Skeletal muscle tissue (tissue), 4 donors: Measurements from ENCODE around the gene CROCC2. TPM values are rescaled to one million over a fixed set of nuclear protein-coding genes. Genes with fewer than 3 reads are reported as not detected.

Experiments
- H3K27ac ChIP-seq: one replicate; pipeline ENCODE4 v1.7.0; 2013; ENCODE audit warnings: mild to moderate bottlenecking, low read depth, low read length, inconsistent platforms
- H3K27me3 ChIP-seq, 3 donors: one replicate each; pipeline ENCODE4 v1.7.0; 2013; ENCODE audit warnings: low read length in 3 of 3; ENCODE audit not compliant: control insufficient read depth in 3 of 3, insufficient read depth in 3 of 3
- H3K36me3 ChIP-seq, 3 donors: one replicate each; pipeline ENCODE4 v1.7.0; 2013; ENCODE audit warnings: low read length in 3 of 3; ENCODE audit not compliant: control insufficient read depth in 3 of 3, insufficient read depth in 3 of 3
- H3K4me1 ChIP-seq, 3 donors: one replicate each; pipeline ENCODE4 v1.7.0; 2013; ENCODE audit warnings: low read length in 3 of 3, mild to moderate bottlenecking in 3 of 3; ENCODE audit not compliant: control insufficient read depth in 3 of 3, insufficient read depth in 3 of 3
- H3K4me3 ChIP-seq, 3 donors: one replicate each; pipeline ENCODE4 v1.7.0; 2013; ENCODE audit warnings: low read length in 3 of 3
- H3K9ac ChIP-seq, 3 donors: one replicate each; pipeline ENCODE4 v1.7.0; 2013; ENCODE audit warnings: low read length in 3 of 3, mild to moderate bottlenecking in 3 of 3, moderate library complexity in 2 of 3, low read depth in 1 of 3
- H3K9me3 ChIP-seq, 3 donors: one replicate each; pipeline ENCODE4 v1.7.0; 2013; ENCODE audit warnings: low read length in 3 of 3; ENCODE audit not compliant: control insufficient read depth in 3 of 3
- total RNA-seq: library from RNA; depleted of rRNA; stranded (reverse); fragments of >200 nt; gene quantifications from one replicate; pipeline ENCODE4 v1.2.3, GENCODE V29; 2014
- donor health status: Osteomylitis.

Gene CROCC2
- total RNA-seq, 1 donor from 2014 or later = under 0.01 TPM

DNA sequence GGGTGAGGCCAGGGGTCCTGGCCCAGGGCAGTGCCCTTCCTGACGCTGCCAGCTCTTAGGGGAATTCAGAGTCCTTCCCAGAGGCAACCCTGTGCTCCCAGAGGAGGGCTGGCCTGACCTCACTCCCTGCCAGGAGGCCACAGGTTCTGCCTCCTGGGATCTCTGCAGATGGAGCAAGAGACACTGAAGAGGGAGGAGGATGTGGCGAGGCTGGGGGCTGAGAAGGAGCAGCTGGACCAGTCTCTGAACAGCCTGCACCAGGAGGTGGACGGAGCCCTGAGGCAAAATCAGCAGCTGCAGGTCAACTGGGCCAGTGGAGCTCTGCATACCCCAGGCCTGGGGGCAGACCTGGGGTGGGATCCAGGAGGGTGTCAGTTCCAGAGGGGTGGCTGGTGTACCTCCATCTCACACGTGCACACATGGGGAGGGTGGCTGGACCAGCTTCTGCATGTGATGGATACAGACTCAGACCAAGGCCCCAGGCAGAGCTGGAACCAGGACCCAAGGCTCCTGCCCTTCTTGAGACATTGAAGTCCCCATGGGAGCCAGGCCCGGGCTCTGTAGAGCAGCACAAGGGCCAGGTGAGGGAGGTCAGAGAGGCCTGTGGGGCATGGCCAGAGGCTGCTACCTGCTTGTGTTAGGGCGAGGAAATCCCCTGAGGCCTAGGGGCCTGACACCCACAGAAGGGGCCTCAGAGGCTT, 82.6 kb downstream of the CROCC2 start:
- H3K4me3 ChIP-seq = no peak overlapping the region
- H3K4me1 ChIP-seq = peaks cover 37 to 60% (median 51%) of the 10 kb centered on the region in 3 donors
- H3K9me3 ChIP-seq = no peaks in the 10 kb centered on the region
- H3K27me3 ChIP-seq = no peaks in the 10 kb centered on the region
- no peak overlapping the region for H3K27ac ChIP-seq
- no peak overlapping the region for H3K9ac ChIP-seq
- H3K36me3 ChIP-seq = no peaks in the 10 kb centered on the region

DNA sequence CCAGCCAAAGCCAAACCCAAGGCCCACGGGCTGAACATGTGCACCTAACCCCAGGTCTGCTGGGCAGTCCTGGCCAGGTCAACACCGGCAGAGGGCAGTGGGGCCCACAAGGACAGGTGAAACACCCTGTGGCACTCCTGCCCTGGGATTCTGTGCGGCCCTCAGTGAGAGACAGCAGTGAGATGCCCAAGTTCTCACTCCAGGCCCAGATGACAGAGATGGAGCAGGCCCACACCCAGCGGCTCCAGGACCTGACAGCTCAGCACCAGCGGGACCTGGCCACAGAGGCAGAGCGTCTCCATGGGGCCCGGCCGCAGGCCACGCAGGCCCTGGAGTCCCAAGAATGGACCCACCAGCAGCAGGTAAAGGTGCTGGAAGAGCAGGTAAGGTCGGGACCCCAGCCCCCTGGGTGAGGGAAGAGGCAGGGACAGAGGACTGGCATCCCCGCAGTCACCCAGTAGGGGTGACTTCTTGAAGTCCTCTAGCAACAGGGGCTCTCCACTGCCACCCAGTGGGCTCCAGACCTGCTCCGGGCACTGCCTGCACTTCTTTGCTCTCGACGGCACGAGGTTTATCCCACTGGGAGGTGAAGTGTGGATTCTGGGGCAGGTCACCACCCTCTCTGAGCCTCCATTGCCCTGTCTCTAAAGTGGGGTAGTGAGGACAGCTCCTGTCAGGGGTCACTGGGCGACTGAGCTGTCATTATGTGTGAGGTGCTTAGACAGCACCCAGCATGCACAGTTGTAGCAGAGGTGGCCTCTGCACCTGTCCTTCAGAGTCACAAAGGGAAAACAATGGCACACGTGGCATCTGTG, 83.5 kb downstream of the CROCC2 start:
- H3K9me3 ChIP-seq = no peaks in the 10 kb centered on the region
- no peaks in the 10 kb centered on the region for H3K36me3 ChIP-seq
- no peak overlapping the region for H3K27ac ChIP-seq
- H3K27me3 ChIP-seq = no peaks in the 10 kb centered on the region
- H3K4me3 ChIP-seq = no peak overlapping the region
- no peak overlapping the region for H3K9ac ChIP-seq
- peaks cover 39 to 69% (median 54%) of the 10 kb centered on the region in 3 donors for H3K4me1 ChIP-seq

DNA sequence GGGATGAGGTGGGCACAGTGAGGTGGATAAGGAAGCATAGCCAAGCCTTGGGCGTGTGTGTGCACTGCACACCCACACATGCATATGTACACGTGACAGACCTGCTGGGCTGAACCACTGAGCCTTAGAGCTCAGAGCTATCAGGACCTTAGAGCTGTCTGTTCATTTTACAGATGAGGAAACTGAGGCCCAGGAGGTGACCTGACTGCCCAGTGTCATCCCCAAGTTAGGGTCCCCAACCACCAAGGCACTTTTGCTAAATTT, 84.1 kb downstream of the CROCC2 start:
- Histone ChIP-seq H3K4me1 (peaks cover 43 to 75% (median 56%) of the 10 kb centered on the region in 3 donors), H3K27ac (no peak overlapping the region), H3K9me3 (no peaks in the 10 kb centered on the region), H3K27me3 (no peaks in the 10 kb centered on the region), H3K4me3 (no peak overlapping the region), H3K9ac (no peak overlapping the region), H3K36me3 (no peaks in the 10 kb centered on the region)

DNA sequence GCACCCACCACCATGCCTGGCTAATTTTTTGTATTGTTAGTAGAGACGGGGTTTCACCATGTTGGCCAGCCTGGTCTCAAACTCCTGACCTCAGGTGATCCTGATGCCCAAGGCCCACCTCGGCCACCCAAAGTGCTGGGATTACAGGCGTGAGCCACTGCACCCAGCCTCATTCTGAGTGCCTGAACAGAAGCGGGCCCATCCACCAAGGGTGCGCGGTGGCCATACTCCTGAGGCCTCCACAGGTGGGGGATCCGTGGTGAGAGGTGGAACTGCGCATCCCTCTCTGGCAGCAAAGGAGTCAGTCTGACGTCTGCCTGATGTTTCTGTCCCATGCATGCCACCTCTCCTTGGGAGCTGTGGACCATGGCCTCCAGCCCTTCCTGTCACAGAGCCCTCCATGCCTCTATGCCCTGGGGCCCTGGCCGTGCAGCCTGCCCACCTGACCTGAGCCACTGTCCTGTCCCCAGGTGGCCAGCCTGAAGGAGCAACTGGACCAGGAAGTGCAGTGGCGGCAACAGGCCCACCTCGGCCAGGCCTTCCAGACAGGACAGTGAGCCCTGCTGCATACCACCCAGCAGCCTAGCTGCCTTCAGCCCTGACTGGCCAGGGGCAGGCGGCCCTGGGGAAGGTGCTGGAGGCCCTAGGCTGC, 84.7 kb downstream of the CROCC2 start:
- Histone ChIP-seq H3K9ac (peak overlapping the region in 1 of 3 donors; percentile 71), H3K4me1 (peaks cover 50 to 80% (median 62%) of the 10 kb centered on the region in 3 donors), H3K27me3 (no peaks in the 10 kb centered on the region), H3K9me3 (no peaks in the 10 kb centered on the region), H3K36me3 (no peaks in the 10 kb centered on the region), H3K4me3 (peak overlapping the region in 1 of 3 donors; percentile 49), H3K27ac (peak overlapping the region; percentile 88)

DNA sequence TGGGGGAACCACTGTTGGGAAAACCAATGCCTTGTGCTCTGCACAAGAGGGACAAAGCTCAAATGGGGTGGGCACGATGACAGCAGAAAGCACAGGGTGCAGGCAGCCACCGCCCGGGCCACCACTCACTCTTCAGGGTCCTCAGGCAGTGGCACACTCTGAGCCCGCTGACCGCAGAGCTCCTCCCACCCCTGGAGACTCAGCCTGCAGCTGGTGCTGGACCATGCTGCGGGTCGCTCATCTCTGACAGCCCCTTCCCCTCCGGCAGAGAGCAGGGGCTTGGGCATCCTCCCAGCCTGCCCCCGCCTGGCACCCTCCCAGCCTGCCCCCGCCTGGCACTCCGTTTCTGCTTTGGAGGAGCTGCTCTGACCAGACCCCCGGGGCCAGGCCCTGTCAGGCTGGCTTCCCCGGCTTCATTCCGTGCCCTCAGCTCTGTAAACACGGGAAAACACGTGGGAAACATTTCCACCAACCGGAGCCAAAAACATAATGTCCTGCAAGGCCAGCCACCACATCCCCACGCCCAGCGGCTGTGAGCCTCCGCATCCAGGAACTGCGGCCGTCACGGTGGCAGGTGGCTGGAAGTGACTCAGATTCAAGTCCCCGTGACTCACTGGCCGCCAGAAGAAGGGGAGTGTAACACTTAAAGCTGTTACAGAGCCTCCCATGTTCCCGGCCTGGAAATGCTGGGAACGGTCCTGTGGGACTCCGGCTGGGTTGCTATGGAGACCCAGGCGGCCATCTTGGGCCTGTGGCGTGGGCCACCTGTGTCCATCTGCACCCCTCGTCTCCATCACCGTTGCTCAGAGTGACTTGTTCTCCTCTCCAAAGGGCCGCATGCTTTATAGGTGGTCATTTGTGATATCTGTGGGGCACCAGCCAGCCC, 85.5 kb downstream of the CROCC2 start:
- Histone ChIP-seq H3K9ac (peak overlapping the region; percentile 2 to 71 (median 57)), H3K4me3 (peak overlapping the region in 2 of 3 donors; percentile 49 to 67), H3K9me3 (no peaks in the 10 kb centered on the region), H3K4me1 (peaks cover 56 to 87% (median 68%) of the 10 kb centered on the region in 3 donors), H3K27ac (peak overlapping the region; percentile 88), H3K36me3 (no peaks in the 10 kb centered on the region), H3K27me3 (no peaks in the 10 kb centered on the region)

DNA sequence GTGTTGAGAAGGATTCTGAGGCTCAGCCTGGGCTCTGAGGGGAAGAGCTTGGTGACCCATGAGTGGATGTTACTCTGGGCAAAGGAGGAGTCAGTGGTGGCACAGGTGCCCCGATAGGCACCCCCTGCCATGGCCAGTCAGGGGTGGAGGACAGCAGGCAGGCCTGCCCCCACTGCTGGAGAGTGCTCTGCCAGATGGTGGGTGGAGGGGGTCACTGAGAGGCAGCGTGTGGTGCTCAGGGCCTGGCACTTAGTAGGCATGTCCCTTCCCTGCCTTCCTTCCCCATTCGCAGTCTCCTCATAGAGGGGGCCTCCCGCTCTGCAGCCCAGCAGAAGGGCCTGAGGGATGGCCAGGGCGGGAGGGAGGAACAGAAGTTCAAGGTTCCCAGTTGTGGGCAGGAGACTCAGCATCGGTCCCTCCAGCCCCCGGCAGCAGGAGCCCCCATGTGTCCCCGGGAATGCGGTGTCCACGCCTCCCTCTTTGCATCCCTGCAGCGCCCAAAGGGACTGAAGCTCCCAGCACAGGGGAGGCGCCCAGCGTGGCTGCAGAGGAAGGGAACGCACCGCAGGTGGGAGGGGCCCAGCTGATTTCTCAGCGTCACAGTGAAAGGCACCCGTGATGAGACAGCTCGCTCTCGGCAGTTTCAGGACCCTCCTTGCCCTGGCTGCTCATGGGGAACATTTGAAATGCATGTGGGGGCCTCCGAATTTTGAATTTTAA, 86.6 kb downstream of the CROCC2 start:
- Histone ChIP-seq H3K9me3 (no peaks in the 10 kb centered on the region), H3K27me3 (no peaks in the 10 kb centered on the region), H3K4me1 (peaks cover 56 to 90% (median 69%) of the 10 kb centered on the region in 3 donors), H3K27ac (peak overlapping the region; percentile 88), H3K4me3 (peak overlapping the region in 1 of 3 donors; percentile 49), H3K36me3 (no peaks in the 10 kb centered on the region), H3K9ac (peak overlapping the region in 2 of 3 donors; percentile 2 to 71)

DNA sequence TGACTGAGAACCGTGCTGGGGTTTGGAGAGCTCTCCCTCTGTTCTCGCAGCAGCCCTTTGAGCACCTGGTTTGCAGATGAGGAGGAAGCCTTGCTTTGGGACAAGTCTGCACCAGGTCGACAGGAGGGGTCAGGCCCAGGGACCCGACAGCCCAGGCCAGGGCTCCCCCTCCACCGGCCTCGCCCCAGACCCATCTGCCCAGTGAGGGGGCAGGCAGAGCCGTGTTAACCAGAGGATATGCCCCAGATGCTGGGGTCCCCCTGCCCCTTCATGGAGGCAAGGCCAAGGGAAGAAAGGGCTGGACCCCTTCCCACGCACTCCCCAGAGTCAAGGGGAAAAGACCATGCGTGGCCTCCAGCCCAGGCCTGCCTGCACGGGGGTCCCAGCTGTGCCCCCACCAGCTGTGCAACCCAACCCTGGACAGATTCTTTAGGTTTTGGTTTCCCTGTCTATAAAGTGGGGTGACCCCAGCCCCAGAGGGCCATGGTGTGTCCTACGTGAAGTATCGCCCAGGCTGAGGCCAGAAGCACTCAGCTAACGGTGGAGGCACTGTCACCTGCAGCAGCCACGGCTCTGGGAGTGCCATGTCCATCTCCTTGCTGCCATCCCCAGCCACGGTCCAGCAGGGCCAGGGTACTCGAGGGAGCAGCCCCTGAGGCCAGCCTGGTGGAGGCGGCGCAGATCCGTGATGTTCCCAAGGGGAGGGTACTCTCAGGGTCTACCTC, 87.5 kb downstream of the CROCC2 start:
- no peaks in the 10 kb centered on the region for H3K27me3 ChIP-seq
- no peak overlapping the region for H3K4me3 ChIP-seq
- peaks cover 56 to 87% (median 64%) of the 10 kb centered on the region in 3 donors for H3K4me1 ChIP-seq
- no peaks in the 10 kb centered on the region for H3K9me3 ChIP-seq
- H3K27ac ChIP-seq = no peak overlapping the region
- no peaks in the 10 kb centered on the region for H3K36me3 ChIP-seq
- no peak overlapping the region for H3K9ac ChIP-seq

DNA sequence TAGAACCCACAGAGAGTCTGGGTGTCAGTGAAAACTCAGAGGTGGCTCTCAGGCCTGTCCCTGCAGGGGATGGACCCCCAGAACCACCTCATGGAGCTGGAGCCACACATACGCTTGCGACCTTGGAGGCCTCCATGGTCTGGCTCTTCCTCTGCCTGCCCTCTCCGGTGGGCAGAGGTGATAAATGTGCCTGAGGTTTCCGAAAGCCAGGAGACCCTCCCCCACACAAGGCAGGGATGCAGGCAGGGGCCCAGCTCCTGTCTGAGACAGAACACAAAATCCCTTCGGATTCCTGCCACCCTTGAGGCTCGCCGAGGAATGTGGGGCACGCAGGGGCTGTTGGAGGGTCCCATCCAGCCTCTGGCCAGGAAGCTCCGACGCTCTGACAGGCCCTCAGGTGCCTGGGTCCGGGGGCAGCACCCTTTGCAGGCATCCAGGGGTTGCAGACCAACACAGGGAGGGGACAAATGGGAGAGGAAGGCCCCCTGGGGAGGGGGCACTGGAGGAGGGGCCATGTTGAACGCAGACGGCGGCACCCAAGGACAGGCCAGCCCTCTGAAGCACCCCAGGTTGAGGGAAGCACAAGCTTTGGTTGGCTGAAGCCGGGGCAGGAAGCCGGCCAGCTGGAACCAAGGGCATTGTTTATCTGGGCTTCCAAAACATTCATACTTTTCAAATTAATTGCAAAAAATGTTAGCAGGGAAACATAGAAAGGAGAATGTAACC, 88.2 kb downstream of the CROCC2 start:
- H3K4me1 ChIP-seq = peaks cover 57 to 82% (median 62%) of the 10 kb centered on the region in 3 donors
- peak overlapping the region in 1 of 3 donors; percentile 45 for H3K9ac ChIP-seq
- H3K27ac ChIP-seq = no peak overlapping the region
- H3K4me3 ChIP-seq = no peak overlapping the region
- H3K36me3 ChIP-seq = no peaks in the 10 kb centered on the region
- no peaks in the 10 kb centered on the region for H3K27me3 ChIP-seq
- H3K9me3 ChIP-seq = no peaks in the 10 kb centered on the region
